ENCODE results near the gene DENND1A.

The DENND1A gene

GRCh38 chr9:123556464-123557435 is 373.2 kb downstream of the DENND1A start:
- no peak for DNase-seq

- no peak for DNase-seq
Observed at GRCh38 chr9:123555646-123556045, 374.3 kb downstream of the DENND1A start.

GRCh38 chr9:123552530-123552929 is 377.4 kb downstream of the DENND1A start:
- DNase-seq = no peak

- peak; percentile 33 for DNase-seq
Observed at GRCh38 chr9:123551734-123552133, 378.2 kb downstream of the DENND1A start.

GRCh38 chr9:123550797-123551196 is 379.1 kb downstream of the DENND1A start:
- DNase-seq = no peak

GRCh38 chr9:123550012-123550411 is 379.9 kb downstream of the DENND1A start:
- no peak for DNase-seq

GRCh38 chr9:123548741-123549545 is 381.0 kb downstream of the DENND1A start:
- peak; percentile 22 for DNase-seq

GRCh38 chr9:123544007-123544827 is 385.7 kb downstream of the DENND1A start:
- DNase-seq = peak; percentile 52

GRCh38 chr9:123543492-123543891 is 386.4 kb downstream of the DENND1A start:
- DNase-seq = no peak

GRCh38 chr9:123542435-123543225 is 387.3 kb downstream of the DENND1A start:
- no peak for DNase-seq

- no peak for DNase-seq
Observed at GRCh38 chr9:123541411-123541810, 388.5 kb downstream of the DENND1A start.

GRCh38 chr9:123540457-123540856 is 389.5 kb downstream of the DENND1A start:
- DNase-seq = peak; percentile 23

- no peak for DNase-seq
Observed at GRCh38 chr9:123537809-123538208, 392.1 kb downstream of the DENND1A start.

- DNase-seq = no peak
Observed at GRCh38 chr9:123536455-123536868, 393.5 kb downstream of the DENND1A start.

GRCh38 chr9:123534336-123534735 is 395.6 kb downstream of the DENND1A start:
- no peak for DNase-seq

- no peak for DNase-seq
Observed at GRCh38 chr9:123530244-123530643, 399.7 kb downstream of the DENND1A start.

- DNase-seq = no peak
Observed at GRCh38 chr9:123528501-123528900, 401.4 kb downstream of the DENND1A start.

GRCh38 chr9:123527981-123528380 is 401.9 kb downstream of the DENND1A start:
- DNase-seq = no peak

- DNase-seq = no peak
Observed at GRCh38 chr9:123525957-123526356, 404.0 kb downstream of the DENND1A start.

- no peak for DNase-seq
Observed at GRCh38 chr9:123525424-123525823, 404.5 kb downstream of the DENND1A start.

- DNase-seq = no peak
Observed at GRCh38 chr9:123524866-123525265, 405.1 kb downstream of the DENND1A start.

- no peak for DNase-seq
Observed at GRCh38 chr9:123523845-123524244, 406.1 kb downstream of the DENND1A start.

Measured in fibroblast of skin of scalp (primary cell).